ENCODE data around the gene JUND.

Gene JUND

GRCh38 chr19:18294467-18294864, 13.0 kb upstream of the JUND start:
- no peaks in the 10 kb centered on the region for H3K27me3 ChIP-seq (ENCODE audit: low read depth, low read length)
- no peak overlapping the region for H3K4me3 ChIP-seq (ENCODE audit: low read depth in 1 of 2, low read length in 2 of 2)
- H3K9me3 ChIP-seq (ENCODE audit: control insufficient read depth in 1 of 2, low read length in 2 of 2), result no peaks in the 10 kb centered on the region
- H3K27ac ChIP-seq (ENCODE audit: low read length), result no peak overlapping the region
- H3K36me3 ChIP-seq (ENCODE audit: control insufficient read depth in 1 of 2, insufficient read depth in 2 of 2, low read length in 2 of 2), result no peaks in the 10 kb centered on the region
- H3K4me1 ChIP-seq (ENCODE audit: control insufficient read depth in 1 of 2, insufficient read depth in 2 of 2, low read length in 2 of 2), result peaks cover 6 to 15% of the 10 kb centered on the region in 2 donors

GRCh38 chr19:18293642-18294466, 12.4 kb upstream of the JUND start:
- Histone ChIP-seq H3K4me1 (ENCODE audit: control insufficient read depth in 1 of 2, insufficient read depth in 2 of 2, low read length in 2 of 2) (peaks cover 6 to 15% of the 10 kb centered on the region in 2 donors), H3K36me3 (ENCODE audit: control insufficient read depth in 1 of 2, insufficient read depth in 2 of 2, low read length in 2 of 2) (no peaks in the 10 kb centered on the region), H3K9me3 (ENCODE audit: control insufficient read depth in 1 of 2, low read length in 2 of 2) (no peaks in the 10 kb centered on the region), H3K27ac (ENCODE audit: low read length) (peak overlapping the region; percentile 98), H3K27me3 (ENCODE audit: low read depth, low read length) (no peaks in the 10 kb centered on the region), H3K4me3 (ENCODE audit: low read depth in 1 of 2, low read length in 2 of 2) (peak overlapping the region; percentile 77 to 85)

- H3K4me1 ChIP-seq (ENCODE audit: control insufficient read depth in 1 of 2, insufficient read depth in 2 of 2, low read length in 2 of 2), result peaks cover 6 to 15% of the 10 kb centered on the region in 2 donors
- no peaks in the 10 kb centered on the region for H3K36me3 ChIP-seq (ENCODE audit: control insufficient read depth in 1 of 2, insufficient read depth in 2 of 2, low read length in 2 of 2)
- H3K9me3 ChIP-seq (ENCODE audit: control insufficient read depth in 1 of 2, low read length in 2 of 2), result no peaks in the 10 kb centered on the region
- H3K27me3 ChIP-seq (ENCODE audit: low read depth, low read length), result no peaks in the 10 kb centered on the region
- peak overlapping the region; percentile 98 for H3K27ac ChIP-seq (ENCODE audit: low read length)
- peak overlapping the region; percentile 77 to 85 for H3K4me3 ChIP-seq (ENCODE audit: low read depth in 1 of 2, low read length in 2 of 2)
These were observed 11.6 kb upstream of the JUND start for GRCh38 chr19:18292810-18293641.

GRCh38 chr19:18292462-18292809, 11.0 kb upstream of the JUND start:
- Histone ChIP-seq H3K27ac (ENCODE audit: low read length) (peak overlapping the region; percentile 98), H3K4me3 (ENCODE audit: low read depth in 1 of 2, low read length in 2 of 2) (peak overlapping the region; percentile 77 to 85), H3K9me3 (ENCODE audit: control insufficient read depth in 1 of 2, low read length in 2 of 2) (no peaks in the 10 kb centered on the region), H3K36me3 (ENCODE audit: control insufficient read depth in 1 of 2, insufficient read depth in 2 of 2, low read length in 2 of 2) (no peaks in the 10 kb centered on the region), H3K4me1 (ENCODE audit: control insufficient read depth in 1 of 2, insufficient read depth in 2 of 2, low read length in 2 of 2) (peaks cover 6 to 15% of the 10 kb centered on the region in 2 donors), H3K27me3 (ENCODE audit: low read depth, low read length) (no peaks in the 10 kb centered on the region)

GRCh38 chr19:18291590-18292461, 10.4 kb upstream of the JUND start:
- H3K36me3 ChIP-seq (ENCODE audit: control insufficient read depth in 1 of 2, insufficient read depth in 2 of 2, low read length in 2 of 2), result no peaks in the 10 kb centered on the region
- H3K4me1 ChIP-seq (ENCODE audit: control insufficient read depth in 1 of 2, insufficient read depth in 2 of 2, low read length in 2 of 2), result peaks cover 6 to 15% of the 10 kb centered on the region in 2 donors
- no peaks in the 10 kb centered on the region for H3K27me3 ChIP-seq (ENCODE audit: low read depth, low read length)
- no peaks in the 10 kb centered on the region for H3K9me3 ChIP-seq (ENCODE audit: control insufficient read depth in 1 of 2, low read length in 2 of 2)
- peak overlapping the region; percentile 77 to 85 for H3K4me3 ChIP-seq (ENCODE audit: low read depth in 1 of 2, low read length in 2 of 2)
- H3K27ac ChIP-seq (ENCODE audit: low read length), result peak overlapping the region; percentile 98

GRCh38 chr19:18291019-18291524, 9.7 kb upstream of the JUND start:
- peaks cover 6 to 15% of the 10 kb centered on the region in 2 donors for H3K4me1 ChIP-seq (ENCODE audit: control insufficient read depth in 1 of 2, insufficient read depth in 2 of 2, low read length in 2 of 2)
- no peaks in the 10 kb centered on the region for H3K36me3 ChIP-seq (ENCODE audit: control insufficient read depth in 1 of 2, insufficient read depth in 2 of 2, low read length in 2 of 2)
- no peaks in the 10 kb centered on the region for H3K27me3 ChIP-seq (ENCODE audit: low read depth, low read length)
- peak overlapping the region; percentile 98 for H3K27ac ChIP-seq (ENCODE audit: low read length)
- peak overlapping the region in 1 of 2 donors; percentile 77 for H3K4me3 ChIP-seq (ENCODE audit: low read depth in 1 of 2, low read length in 2 of 2)
- H3K9me3 ChIP-seq (ENCODE audit: control insufficient read depth in 1 of 2, low read length in 2 of 2), result no peaks in the 10 kb centered on the region

GRCh38 chr19:18290302-18291018, 9.0 kb upstream of the JUND start:
- no peak overlapping the region for H3K27ac ChIP-seq (ENCODE audit: low read length)
- H3K27me3 ChIP-seq (ENCODE audit: low read depth, low read length), result no peaks in the 10 kb centered on the region
- peaks cover 6 to 15% of the 10 kb centered on the region in 2 donors for H3K4me1 ChIP-seq (ENCODE audit: control insufficient read depth in 1 of 2, insufficient read depth in 2 of 2, low read length in 2 of 2)
- no peak overlapping the region for H3K4me3 ChIP-seq (ENCODE audit: low read depth in 1 of 2, low read length in 2 of 2)
- no peaks in the 10 kb centered on the region for H3K9me3 ChIP-seq (ENCODE audit: control insufficient read depth in 1 of 2, low read length in 2 of 2)
- H3K36me3 ChIP-seq (ENCODE audit: control insufficient read depth in 1 of 2, insufficient read depth in 2 of 2, low read length in 2 of 2), result no peaks in the 10 kb centered on the region

GRCh38 chr19:18289471-18290301, 8.3 kb upstream of the JUND start:
- H3K9me3 ChIP-seq (ENCODE audit: control insufficient read depth in 1 of 2, low read length in 2 of 2), result no peaks in the 10 kb centered on the region
- no peak overlapping the region for H3K4me3 ChIP-seq (ENCODE audit: low read depth in 1 of 2, low read length in 2 of 2)
- peaks cover 6 to 15% of the 10 kb centered on the region in 2 donors for H3K4me1 ChIP-seq (ENCODE audit: control insufficient read depth in 1 of 2, insufficient read depth in 2 of 2, low read length in 2 of 2)
- no peak overlapping the region for H3K27ac ChIP-seq (ENCODE audit: low read length)
- no peaks in the 10 kb centered on the region for H3K27me3 ChIP-seq (ENCODE audit: low read depth, low read length)
- H3K36me3 ChIP-seq (ENCODE audit: control insufficient read depth in 1 of 2, insufficient read depth in 2 of 2, low read length in 2 of 2), result no peaks in the 10 kb centered on the region

GRCh38 chr19:18287836-18288772, 6.7 kb upstream of the JUND start:
- Histone ChIP-seq H3K4me1 (ENCODE audit: control insufficient read depth in 1 of 2, insufficient read depth in 2 of 2, low read length in 2 of 2) (peaks cover 3 to 11% of the 10 kb centered on the region in 2 donors), H3K9me3 (ENCODE audit: control insufficient read depth in 1 of 2, low read length in 2 of 2) (no peaks in the 10 kb centered on the region), H3K27ac (ENCODE audit: low read length) (no peak overlapping the region), H3K27me3 (ENCODE audit: low read depth, low read length) (no peaks in the 10 kb centered on the region), H3K36me3 (ENCODE audit: control insufficient read depth in 1 of 2, insufficient read depth in 2 of 2, low read length in 2 of 2) (no peaks in the 10 kb centered on the region), H3K4me3 (ENCODE audit: low read depth in 1 of 2, low read length in 2 of 2) (no peak overlapping the region)
